Gastrocnemius medialis (tissue), 4 donors: Measurements from ENCODE around the gene FIBCD1. TPM values are rescaled to one million over a fixed set of nuclear protein-coding genes. Genes with fewer than 3 reads are reported as not detected.

ENCODE experiments used
- ATAC-seq, 2 donors: fragments of 150-250 bp; one replicate each; pipeline ENCODE4 v1.9.1; 2016
- DNase-seq, 2 donors: peaks; one replicate each; pipeline ENCODE4 v3.0.0-alpha.2; 2019
- H3K27ac ChIP-seq, 4 donors: fragments of 200-600 bp; sonication (generic); 1 replicate in 1 of 4; 2 replicates in 3 of 4; pipeline ENCODE4 v1.5.1; 2016 to 2018; ENCODE audit warnings: mild to moderate bottlenecking in 2 of 4, moderate library complexity in 1 of 4
- H3K27me3 ChIP-seq, 3 donors: fragments of 200-600 bp; sonication (generic) in 2 of 3; 1 replicate in 1 of 3; 2 replicates in 2 of 3; pipeline versions ENCODE4 v1.5.1 to v1.6.0; 2016 to 2019; ENCODE audit warnings: mild to moderate bottlenecking in 1 of 3, moderate library complexity in 1 of 3
- H3K36me3 ChIP-seq, 2 donors: fragments of 200-600 bp; sonication (generic) in 1 of 2; one replicate each; pipeline ENCODE4 v1.5.1; 2017 to 2018
- H3K4me1 ChIP-seq, 2 donors: fragments of 200-600 bp; sonication (generic) in 1 of 2; one replicate each; pipeline ENCODE4 v1.5.1; 2016 to 2017; ENCODE audit warnings: mild to moderate bottlenecking in 2 of 2
- H3K4me3 ChIP-seq, 4 donors: fragments of 200-600 bp; sonication (generic) in 3 of 4; 1 replicate in 1 of 4; 2 replicates in 3 of 4; pipeline ENCODE4 v1.5.1; 2016 to 2019; ENCODE audit warnings: mild to moderate bottlenecking in 2 of 4
- H3K9me3 ChIP-seq, 3 donors: fragments of 200-600 bp; sonication (generic) in 2 of 3; 1 replicate in 1 of 3; 2 replicates in 2 of 3; pipeline ENCODE4 v1.5.1; 2016 to 2019
- CTCF ChIP-seq, 5 experiments: fragments of 450-650 bp in 3 of 5; fragments of 200-600 bp in 2 of 5; sonication (generic) in 2 of 5; IDR thresholded peaks in 4 of 5; conservative IDR thresholded peaks in 1 of 5; 1 replicate in 4 of 5; 2 replicates in 1 of 5; pipeline ENCODE4 v1.5.1; 2016 to 2019; ENCODE audit warnings: antibody characterized with exemption in 5 of 5, mild to moderate bottlenecking in 3 of 5, moderate library complexity in 3 of 5
- POLR2A ChIP-seq, 2 donors: fragments of 450-650 bp; IDR thresholded peaks; one replicate each; pipeline ENCODE4 v1.6.1; 2017; ENCODE audit warnings: antibody characterized with exemption in 2 of 2, mild to moderate bottlenecking in 2 of 2, moderate library complexity in 2 of 2
- in situ Hi-C, 4 donors: fragments of 200-750 bp; cut with MboI; loops; one replicate each; pipeline versions ENCODE4 v1.15.0 to v1.8.0; 2017; ENCODE audit warnings: low sequenced_read_pairs in 4 of 4
- intact Hi-C: fragments of 100-400 bp; cut with DNase I; formaldehyde crosslinking; loops from one replicate; pipeline ENCODE4 v1.15.1; 2023; ENCODE audit warnings: low total_unique reads
- total RNA-seq, 4 donors: library from RNA; depleted of rRNA; stranded (reverse); fragments of >200 nt; gene quantifications; one replicate each; pipeline versions ENCODE4 v1.1.0 to v1.2.3, GENCODE V29; 2016

Gene FIBCD1
- total RNA-seq, 4 donors from 2014 or later: not detected

- no peaks in the 10 kb centered on the region for H3K27me3 ChIP-seq
- no peak for TF ChIP-seq POLR2A (IDR thresholded peaks at IDR 0.05)
- no peak for TF ChIP-seq CTCF (IDR thresholded peaks at IDR 0.05 in 4 of 5, conservative IDR thresholded peaks at IDR 0.05 in 1 of 5)
- peaks cover 0 to 32% of the 10 kb centered on the region in 2 donors for H3K36me3 ChIP-seq
- ATAC-seq (no peak), DNase-seq (no peak)
- in situ Hi-C loops: no loop called here
- intact Hi-C loops: no loop called here
- no peak overlapping the region for H3K4me3 ChIP-seq
- H3K27ac ChIP-seq: no peak overlapping the region
- H3K4me1 ChIP-seq: peaks cover 12 to 16% of the 10 kb centered on the region in 2 donors
- no peaks in the 10 kb centered on the region for H3K9me3 ChIP-seq
Measured at GRCh38 chr9:130872093-130872492, 67.0 kb downstream of the FIBCD1 start.

- DNase-seq (no peak), ATAC-seq (peak in 1 of 2 donors; percentile 38)
- intact Hi-C loops: no loop called here
- no peak for TF ChIP-seq POLR2A (IDR thresholded peaks at IDR 0.05)
- TF ChIP-seq CTCF (IDR thresholded peaks at IDR 0.05 in 4 of 5, conservative IDR thresholded peaks at IDR 0.05 in 1 of 5): no peak
- Histone ChIP-seq H3K27ac (no peak overlapping the region), H3K4me1 (peaks cover 12 to 16% of the 10 kb centered on the region in 2 donors), H3K36me3 (peaks cover 0 to 30% of the 10 kb centered on the region in 2 donors), H3K4me3 (no peak overlapping the region), H3K27me3 (no peaks in the 10 kb centered on the region), H3K9me3 (no peaks in the 10 kb centered on the region)
- in situ Hi-C loops: no loop called here
Measured at GRCh38 chr9:130871395-130872062, 67.5 kb downstream of the FIBCD1 start.

GRCh38 chr9:130870491-130871381 is 68.3 kb downstream of the FIBCD1 start:
- Histone ChIP-seq H3K4me1 (peaks cover 12 to 16% of the 10 kb centered on the region in 2 donors), H3K4me3 (no peak overlapping the region), H3K27me3 (no peaks in the 10 kb centered on the region), H3K27ac (no peak overlapping the region), H3K36me3 (peaks cover 0 to 30% of the 10 kb centered on the region in 2 donors), H3K9me3 (no peaks in the 10 kb centered on the region)
- DNase-seq (no peak), ATAC-seq (no peak)
- in situ Hi-C loops: no loop called here
- intact Hi-C loops: no loop called here
- no peak for TF ChIP-seq POLR2A (IDR thresholded peaks at IDR 0.05)
- TF ChIP-seq CTCF (IDR thresholded peaks at IDR 0.05 in 4 of 5, conservative IDR thresholded peaks at IDR 0.05 in 1 of 5): no peak

- H3K27me3 ChIP-seq: no peaks in the 10 kb centered on the region
- peaks cover 12 to 16% of the 10 kb centered on the region in 2 donors for H3K4me1 ChIP-seq
- H3K9me3 ChIP-seq: no peaks in the 10 kb centered on the region
- no peak for ATAC-seq
- H3K4me3 ChIP-seq: no peak overlapping the region
- TF ChIP-seq CTCF (IDR thresholded peaks at IDR 0.05 in 4 of 5, conservative IDR thresholded peaks at IDR 0.05 in 1 of 5) (no peak), POLR2A (IDR thresholded peaks at IDR 0.05) (no peak)
- no peak for DNase-seq
- H3K36me3 ChIP-seq: peaks cover 0 to 27% of the 10 kb centered on the region in 2 donors
- H3K27ac ChIP-seq: no peak overlapping the region
- intact Hi-C loops: loop anchor here (5.0 kb wide), 1 partner anchor 178 kb away; no protein-coding TSS in a partner anchor
- in situ Hi-C loops: loop anchor here in 3 of 4 donors (5.0 to 10.0 kb wide), 2 partner anchors 162 to 164 kb away; no protein-coding TSS in a partner anchor
Measured at GRCh38 chr9:130869250-130869649, 69.8 kb downstream of the FIBCD1 start.
